CD14-positive monocyte (primary cell): Measurements from ENCODE around the gene MAPK14. TPM values are rescaled to one million over a fixed set of nuclear protein-coding genes. Genes with fewer than 3 reads are reported as not detected.
A peak's percentile ranks its signal among the peaks of the same experiment; 100 is the strongest.

ENCODE experiments used
- DNase-seq, 3 donors: peaks; one replicate each; pipeline ENCODE4 v3.0.0-alpha.2; 2011 to 2022
- H2AFZ ChIP-seq: 2 replicates; pipeline ENCODE4 v1.6.0; 2012; ENCODE audit warnings: mild to moderate bottlenecking, low read depth, low read length, inconsistent platforms; ENCODE audit not compliant: insufficient read depth, poor library complexity, severe bottlenecking
- H3K27ac ChIP-seq, 2 donors: 1 replicate in 1 of 2; 2 replicates in 1 of 2; pipeline ENCODE4 v1.5.1; 2012 to 2013; ENCODE audit warnings: low read length in 2 of 2, control low read depth in 1 of 2, inconsistent platforms in 1 of 2, low read depth in 1 of 2, mild to moderate bottlenecking in 1 of 2
- H3K27me3 ChIP-seq, 2 donors: one replicate each; pipeline versions ENCODE4 v1.6.0 to v1.6.1; 2011 to 2013; ENCODE audit warnings: low read length in 2 of 2; ENCODE audit not compliant: control insufficient read depth in 2 of 2, insufficient read depth in 2 of 2
- H3K36me3 ChIP-seq, 2 donors: replicated peaks in 1 of 2; 1 replicate in 1 of 2; 2 replicates in 1 of 2; pipeline versions ENCODE4 v1.5.1 to v1.6.1; 2012 to 2013; ENCODE audit warnings: low read length in 2 of 2, control low read depth in 1 of 2, inconsistent platforms in 1 of 2, mild to moderate bottlenecking in 1 of 2; ENCODE audit not compliant: insufficient read depth in 2 of 2, control insufficient read depth in 1 of 2
- H3K4me1 ChIP-seq, 2 donors: 1 replicate in 1 of 2; 2 replicates in 1 of 2; pipeline versions ENCODE4 v1.5.1 to v1.6.1; 2012 to 2013; ENCODE audit warnings: low read length in 2 of 2, control low read depth in 1 of 2, inconsistent platforms in 1 of 2, mild to moderate bottlenecking in 1 of 2, moderate library complexity in 1 of 2; ENCODE audit not compliant: insufficient read depth in 2 of 2, control insufficient read depth in 1 of 2
- H3K4me2 ChIP-seq: replicated peaks from 2 replicates; pipeline ENCODE3; 2012; ENCODE audit warnings: low read length, moderate library complexity, mild to moderate bottlenecking; ENCODE audit not compliant: poor library complexity, severe bottlenecking; ENCODE audit errors: extremely low read depth
- H3K4me3 ChIP-seq, 3 experiments: fragments of 200-600 bp in 1 of 3; sonication (generic) in 1 of 3; replicated peaks in 1 of 3; 1 replicate in 2 of 3; 2 replicates in 1 of 3; pipeline ENCODE4 v1.5.1; 2011 to 2013; ENCODE audit warnings: low read length in 3 of 3, mild to moderate bottlenecking in 3 of 3, control low read depth in 2 of 3, low read depth in 2 of 3, inconsistent platforms in 1 of 3, moderate library complexity in 1 of 3
- H3K79me2 ChIP-seq: 2 replicates; pipeline ENCODE4 v1.6.0; 2012; ENCODE audit warnings: mild to moderate bottlenecking, control low read depth, inconsistent platforms, low read length, moderate library complexity; ENCODE audit not compliant: insufficient read depth
- H3K9ac ChIP-seq: 2 replicates; pipeline ENCODE4 v1.6.0; 2017; ENCODE audit warnings: low read length, mild to moderate bottlenecking; ENCODE audit not compliant: insufficient read depth, poor library complexity, severe bottlenecking
- H3K9me3 ChIP-seq, 2 donors: replicated peaks in 1 of 2; 1 replicate in 1 of 2; 2 replicates in 1 of 2; pipeline versions ENCODE4 v1.5.1 to v1.6.1; 2012 to 2013; ENCODE audit warnings: low read length in 2 of 2, control low read depth in 1 of 2; ENCODE audit not compliant: control insufficient read depth in 1 of 2, insufficient read depth in 1 of 2
- H4K20me1 ChIP-seq: 2 replicates; pipeline ENCODE4 v1.6.0; 2012; ENCODE audit warnings: mild to moderate bottlenecking, low read length, control low read depth, moderate library complexity; ENCODE audit not compliant: insufficient read depth
- H3K27ac Mint-ChIP-seq, 7 donors: one replicate each; pipeline ENCODE4 v1.8.0; 2020; ENCODE audit warnings: mild to moderate bottlenecking in 7 of 7, mixed read lengths in 7 of 7, moderate library complexity in 6 of 7, inconsistent platforms in 2 of 7
- H3K27me3 Mint-ChIP-seq, 3 donors: one replicate each; pipeline ENCODE4 v1.8.0; 2021 to 2022; ENCODE audit warnings: low read depth in 3 of 3, mild to moderate bottlenecking in 3 of 3, mixed read lengths in 3 of 3, moderate library complexity in 3 of 3, inconsistent platforms in 1 of 3
- H3K36me3 Mint-ChIP-seq, 2 donors: one replicate each; pipeline ENCODE4 v1.8.0; 2020; ENCODE audit warnings: mixed read lengths in 2 of 2, inconsistent platforms in 1 of 2, mild to moderate bottlenecking in 1 of 2
- H3K4me1 Mint-ChIP-seq: one replicate; pipeline ENCODE4 v1.8.0; 2020; ENCODE audit warnings: mild to moderate bottlenecking, mixed read lengths
- H3K4me3 Mint-ChIP-seq, 2 donors: one replicate each; pipeline ENCODE4 v1.8.0; 2020; ENCODE audit warnings: mild to moderate bottlenecking in 2 of 2, mixed read lengths in 2 of 2, moderate library complexity in 1 of 2
- H3K9me3 Mint-ChIP-seq, 7 donors: one replicate each; pipeline ENCODE4 v1.8.0; 2020 to 2022; ENCODE audit warnings: mixed read lengths in 7 of 7, mild to moderate bottlenecking in 6 of 7, moderate library complexity in 6 of 7, inconsistent platforms in 2 of 7
- WGBS: methylation state at CpG from one replicate; pipeline ENCODE4 v1.1.5; 2013; ENCODE audit warnings: missing lambda C conversion rate; ENCODE audit not compliant: insufficient coverage; 5-methylcytosine and 5-hydroxymethylcytosine counted together
- intact Hi-C, 2 donors: fragments of 100-400 bp; cut with micrococcal nuclease; formaldehyde crosslinking; loops; one replicate each; pipeline versions ENCODE4 v1.15.0 to v1.15.1; 2023
- polyA plus RNA-seq, 3 donors: library from polyadenylated mRNA; depleted of rRNA in 1 of 3; unstranded in 2 of 3; stranded (reverse) in 1 of 3; fragments of 300-500 nt in 2 of 3; fragments of >200 nt in 1 of 3; fragmentation: Illumina TruSeq in 2 of 3; gene quantifications; 1 replicate in 2 of 3; 2 replicates in 1 of 3; pipeline ENCODE4 v1.2.3, GENCODE V29; 2012 to 2021
- TF ChIP-seq, protein P1 (sequence below): fragments of 200-600 bp; IDR thresholded peaks from one replicate; pipeline ENCODE4 v1.8.0; 2022; ENCODE audit warnings: antibody characterized with exemption, mild to moderate bottlenecking

MAPK14 gene
- polyA plus RNA-seq, 3 donors, result 56.6 to 96.6 (median 83.7) TPM

DNA sequence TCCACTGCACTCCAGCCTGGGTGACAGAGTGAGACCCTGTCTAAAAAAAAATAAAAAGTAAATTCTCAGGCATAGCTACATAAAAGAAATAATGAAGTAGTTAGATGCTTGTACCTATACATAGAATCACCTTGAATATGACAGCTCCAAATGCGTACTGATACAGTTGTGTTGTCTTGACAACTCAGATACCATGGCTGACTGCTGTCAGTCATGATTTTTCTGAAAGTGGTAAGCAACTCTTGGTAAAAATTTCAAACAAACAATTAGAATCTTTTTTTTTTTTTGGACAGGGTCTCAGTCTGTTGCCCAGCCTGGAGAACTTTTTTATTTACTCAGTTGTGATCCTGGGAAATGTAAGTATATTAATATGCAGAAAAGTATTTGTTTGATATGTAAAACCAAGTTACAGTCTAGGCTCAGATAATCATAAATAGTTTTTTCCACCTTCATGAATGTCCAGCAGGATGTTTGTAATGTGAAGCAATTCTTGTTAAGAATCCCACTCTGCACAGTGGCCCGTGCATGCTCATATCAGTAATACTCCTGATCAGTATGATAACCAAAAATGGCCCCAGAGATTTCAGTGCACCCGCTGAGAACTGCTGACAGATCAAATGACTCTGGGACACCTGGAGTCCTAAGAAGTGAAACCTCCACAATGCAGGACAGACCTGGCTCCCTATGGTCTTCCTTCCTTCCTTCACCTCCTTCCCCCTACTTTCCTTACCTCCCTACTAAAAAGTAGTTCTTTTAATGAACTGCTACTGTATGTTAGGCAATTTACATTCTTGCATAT lies 88.7 kb downstream of the MAPK14 start:
- H3K4me2 ChIP-seq, result no peak overlapping the region
- peak overlapping the region in 1 of 2 donors; percentile 97 for H3K27ac ChIP-seq
- intact Hi-C loops, result no loop called here

DNA sequence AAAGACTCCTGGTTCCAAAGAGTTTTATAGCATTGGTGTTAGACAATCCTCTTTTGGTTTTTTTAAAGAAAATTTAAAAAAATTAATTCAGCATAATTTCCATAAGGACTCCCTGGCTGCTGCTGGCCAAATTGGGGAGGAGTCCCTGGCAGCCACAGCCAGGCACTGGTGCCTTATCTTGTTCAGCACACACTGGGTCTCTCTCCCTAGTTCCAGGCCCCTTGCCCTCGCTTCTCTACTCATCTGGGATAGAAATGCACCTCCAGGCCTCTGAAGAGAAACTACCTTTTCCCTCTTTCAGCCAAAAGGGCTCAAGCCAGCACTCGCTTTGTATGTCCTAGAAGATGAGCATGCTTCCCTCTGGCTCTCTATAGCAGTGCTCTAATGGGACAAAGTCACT lies 89.3 kb downstream of the MAPK14 start:
- Mint-ChIP-seq H3K9me3 (peaks cover 0 to 2% (median 0%) of the 10 kb centered on the region in 7 donors), H3K4me1 (peaks cover 76% of the 10 kb centered on the region), H3K27me3 (no peaks in the 10 kb centered on the region), H3K27ac (peak overlapping the region; percentile 98 to 100 (median 99)), H3K36me3 (peaks cover 43 to 60% of the 10 kb centered on the region in 2 donors), H3K4me3 (no peak overlapping the region)
- H3K79me2 ChIP-seq, result peaks cover 8% of the 10 kb centered on the region
- intact Hi-C loops, result no loop called here
- TF ChIP-seq, protein P1, sequence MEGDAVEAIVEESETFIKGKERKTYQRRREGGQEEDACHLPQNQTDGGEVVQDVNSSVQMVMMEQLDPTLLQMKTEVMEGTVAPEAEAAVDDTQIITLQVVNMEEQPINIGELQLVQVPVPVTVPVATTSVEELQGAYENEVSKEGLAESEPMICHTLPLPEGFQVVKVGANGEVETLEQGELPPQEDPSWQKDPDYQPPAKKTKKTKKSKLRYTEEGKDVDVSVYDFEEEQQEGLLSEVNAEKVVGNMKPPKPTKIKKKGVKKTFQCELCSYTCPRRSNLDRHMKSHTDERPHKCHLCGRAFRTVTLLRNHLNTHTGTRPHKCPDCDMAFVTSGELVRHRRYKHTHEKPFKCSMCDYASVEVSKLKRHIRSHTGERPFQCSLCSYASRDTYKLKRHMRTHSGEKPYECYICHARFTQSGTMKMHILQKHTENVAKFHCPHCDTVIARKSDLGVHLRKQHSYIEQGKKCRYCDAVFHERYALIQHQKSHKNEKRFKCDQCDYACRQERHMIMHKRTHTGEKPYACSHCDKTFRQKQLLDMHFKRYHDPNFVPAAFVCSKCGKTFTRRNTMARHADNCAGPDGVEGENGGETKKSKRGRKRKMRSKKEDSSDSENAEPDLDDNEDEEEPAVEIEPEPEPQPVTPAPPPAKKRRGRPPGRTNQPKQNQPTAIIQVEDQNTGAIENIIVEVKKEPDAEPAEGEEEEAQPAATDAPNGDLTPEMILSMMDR, result no peak
- no peak overlapping the region for H3K4me3 ChIP-seq
- whole genome bisulfite sequencing, result 100% methylated on average over 1 of the region's 2 CpGs
- DNase-seq, result no peak
- no peak overlapping the region for H3K9ac ChIP-seq
- no peaks in the 10 kb centered on the region for H3K27me3 ChIP-seq
- H2AFZ ChIP-seq, result no peak overlapping the region
- no peaks in the 10 kb centered on the region for H3K9me3 ChIP-seq
- no peak overlapping the region for H3K4me2 ChIP-seq
- peaks cover 62 to 85% of the 10 kb centered on the region in 2 donors for H3K4me1 ChIP-seq
- H4K20me1 ChIP-seq, result peaks cover 57% of the 10 kb centered on the region
- H3K36me3 ChIP-seq, result peaks cover 8 to 51% of the 10 kb centered on the region in 2 donors
- H3K27ac ChIP-seq, result peak overlapping the region in 1 of 2 donors; percentile 97

More for the DNA sequence above, 88.7 kb downstream of the MAPK14 start:
- Histone ChIP-seq H3K9me3 (no peaks in the 10 kb centered on the region), H3K4me3 (no peak overlapping the region), H3K27me3 (no peaks in the 10 kb centered on the region), H3K9ac (no peak overlapping the region), H2AFZ (no peak overlapping the region), H3K79me2 (peaks cover 10% of the 10 kb centered on the region), H3K36me3 (peaks cover 13 to 58% of the 10 kb centered on the region in 2 donors), H3K4me1 (peaks cover 56 to 79% of the 10 kb centered on the region in 2 donors), H4K20me1 (peaks cover 58% of the 10 kb centered on the region)
- Mint-ChIP-seq H3K4me3 (no peak overlapping the region), H3K9me3 (peaks cover 0 to 2% (median 0%) of the 10 kb centered on the region in 7 donors), H3K4me1 (peaks cover 69% of the 10 kb centered on the region), H3K36me3 (peaks cover 48 to 63% of the 10 kb centered on the region in 2 donors), H3K27me3 (no peaks in the 10 kb centered on the region), H3K27ac (peak overlapping the region; percentile 37 to 100 (median 98))
- WGBS, result 100% methylated on average over 2 of the region's 3 CpGs
- no peak for DNase-seq
- TF ChIP-seq, protein P1, result no peak
